ENCODE data around the gene ELMO1. TPM values are rescaled to one million over a fixed set of nuclear protein-coding genes. Genes with fewer than 3 reads are reported as not detected.

ELMO1 gene
- total RNA-seq, 1 donor from 2014 or later, result 62.2 TPM

DNA sequence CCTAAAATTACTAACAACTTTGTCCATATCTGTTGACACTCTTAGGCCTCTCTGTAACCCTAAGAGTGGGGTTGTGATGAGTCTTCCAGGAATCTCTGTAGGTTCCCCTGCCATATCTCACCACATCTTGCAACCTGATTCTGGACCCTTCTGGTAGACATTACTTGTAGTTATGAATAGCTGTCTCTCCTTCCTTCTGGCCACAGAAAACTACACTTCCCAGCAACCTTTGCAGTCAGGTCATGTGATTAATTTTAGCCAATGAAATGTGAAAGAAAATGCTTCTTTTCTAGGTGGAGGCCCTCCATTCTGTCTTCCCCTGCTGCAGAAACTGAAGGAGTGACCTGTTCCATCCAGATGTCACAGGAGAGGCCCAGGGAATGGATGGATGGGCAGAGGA is 576.8 kb downstream of the ELMO1 start:
- DNase-seq (ENCODE audit: extremely low read depth, low read depth, low spot score), result no peak

- no peak for DNase-seq (ENCODE audit: extremely low read depth, low read depth, low spot score)
Measured at GRCh38 chr7:36871355-36871738, 577.3 kb downstream of the ELMO1 start.

- DNase-seq (ENCODE audit: extremely low read depth, low read depth, low spot score), result no peak
Measured at GRCh38 chr7:36870625-36871354, 577.9 kb downstream of the ELMO1 start.

DNA sequence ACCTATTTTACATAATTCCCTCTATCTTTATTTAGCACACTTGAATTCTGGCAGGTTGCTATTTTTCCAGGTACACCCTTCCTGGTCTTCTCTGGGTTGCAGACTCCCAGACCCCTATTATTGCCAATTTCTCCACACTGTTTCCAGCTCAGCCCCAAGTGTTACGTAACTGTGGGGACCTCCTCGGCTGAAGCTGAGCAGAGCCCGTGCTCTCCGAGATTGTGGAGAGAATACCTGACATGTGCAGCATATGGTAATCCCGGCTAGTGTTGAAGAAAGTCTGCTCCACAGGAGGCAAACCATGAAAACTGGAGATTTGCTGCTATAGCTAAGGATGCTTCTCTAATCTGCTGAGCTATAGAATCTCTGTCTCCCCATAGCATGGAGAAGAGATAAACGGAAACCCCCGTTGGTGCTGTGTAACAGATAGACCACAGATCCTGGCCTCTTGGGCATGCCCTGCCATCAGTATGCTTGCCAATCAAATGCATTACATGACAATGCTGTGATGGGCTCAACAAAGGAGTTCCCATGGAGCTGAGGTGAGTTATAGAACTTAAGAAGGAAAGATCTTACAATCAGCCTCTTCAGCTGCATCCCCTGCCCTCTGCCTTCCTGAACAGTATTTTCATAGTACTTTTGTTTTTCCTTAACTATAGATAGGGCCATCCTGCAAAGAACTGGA is 579.8 kb downstream of the ELMO1 start:
- DNase-seq (ENCODE audit: extremely low read depth, low read depth, low spot score), result no peak

- DNase-seq (ENCODE audit: extremely low read depth, low read depth, low spot score), result no peak
Measured at GRCh38 chr7:36865019-36865418, 583.6 kb downstream of the ELMO1 start.

DNA sequence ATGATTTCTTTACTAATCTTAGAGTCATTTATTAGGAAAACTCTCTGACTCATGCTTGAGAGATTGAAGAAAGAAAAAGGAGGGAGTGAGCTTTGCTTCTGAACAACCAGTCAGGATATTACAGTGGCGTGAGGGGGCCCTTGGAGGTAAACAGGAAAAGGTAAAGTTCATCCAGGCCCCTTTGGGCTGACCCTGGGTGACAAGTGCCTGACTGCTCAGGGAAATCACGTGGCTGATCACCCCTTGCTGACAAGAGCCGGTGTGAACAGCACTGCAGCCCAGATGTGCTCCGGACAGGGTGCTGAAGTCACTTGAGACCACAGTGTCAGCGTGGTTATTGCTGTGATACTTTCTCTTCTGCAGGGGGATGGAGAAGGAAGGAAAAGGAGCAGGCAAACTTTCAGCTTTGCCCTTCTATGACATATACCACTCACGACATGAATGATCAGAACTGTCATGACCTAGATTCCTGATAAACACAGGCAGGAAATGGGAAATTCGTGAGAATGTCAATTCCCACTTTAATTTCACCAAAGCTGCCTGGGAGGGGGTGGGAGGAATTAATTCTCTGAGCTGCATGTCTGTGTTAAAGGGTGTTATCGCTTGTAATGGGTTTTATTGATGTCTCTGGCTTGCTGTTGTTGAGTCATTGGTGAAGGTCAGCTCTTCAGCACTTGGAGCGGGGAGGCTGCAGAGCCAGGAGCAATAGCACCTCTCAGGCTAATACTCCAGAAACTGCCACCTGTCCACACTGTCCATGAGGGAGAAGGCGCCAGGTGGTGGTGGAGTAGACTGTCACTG is 584.6 kb downstream of the ELMO1 start:
- DNase-seq (ENCODE audit: extremely low read depth, low read depth, low spot score), result no peak

- DNase-seq (ENCODE audit: extremely low read depth, low read depth, low spot score), result no peak
Measured at GRCh38 chr7:36862771-36863261, 585.8 kb downstream of the ELMO1 start.

DNA sequence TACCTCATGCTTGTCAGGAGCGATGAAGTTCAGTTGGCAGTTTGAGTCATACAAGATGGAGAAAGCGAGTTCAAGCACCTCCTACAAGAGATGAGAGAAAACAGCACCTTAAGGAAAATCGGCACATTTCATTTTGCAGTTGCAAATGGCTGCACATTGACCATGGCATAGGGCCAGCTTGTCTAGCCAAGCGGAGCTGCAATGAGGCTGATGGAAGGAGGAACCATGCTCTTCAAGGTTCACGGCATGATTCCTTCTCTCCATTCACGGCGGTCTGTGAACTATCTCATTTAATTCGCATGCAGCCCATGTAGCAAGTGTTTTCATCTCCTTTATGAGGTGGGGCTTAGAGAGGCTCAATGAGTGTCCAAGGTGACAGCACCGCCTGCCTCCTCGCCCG is 587.0 kb downstream of the ELMO1 start:
- DNase-seq (ENCODE audit: extremely low read depth, low read depth, low spot score), result no peak

DNA sequence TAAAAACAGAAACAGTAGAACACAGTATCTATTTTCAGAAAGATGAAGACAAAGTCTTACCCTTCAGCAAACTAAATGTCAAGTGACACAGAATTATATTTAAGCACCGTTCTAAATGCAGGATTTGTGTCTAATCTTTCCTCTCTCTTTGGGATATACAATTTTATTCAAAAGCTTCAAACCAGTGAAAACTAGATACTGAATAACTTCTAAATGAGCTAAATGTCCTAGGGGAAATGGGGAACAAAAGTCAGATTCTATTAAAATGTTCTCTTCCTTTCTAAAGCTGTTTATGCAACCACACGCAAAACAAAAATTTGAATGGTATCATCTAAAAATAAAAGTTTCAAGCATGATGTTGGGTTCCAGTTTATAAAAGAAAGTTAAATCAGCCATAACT is 588.0 kb downstream of the ELMO1 start:
- no peak for DNase-seq (ENCODE audit: extremely low read depth, low read depth, low spot score)

GRCh38 chr7:36855330-36855729 is 593.3 kb downstream of the ELMO1 start:
- no peak for DNase-seq (ENCODE audit: extremely low read depth, low read depth, low spot score)

DNA sequence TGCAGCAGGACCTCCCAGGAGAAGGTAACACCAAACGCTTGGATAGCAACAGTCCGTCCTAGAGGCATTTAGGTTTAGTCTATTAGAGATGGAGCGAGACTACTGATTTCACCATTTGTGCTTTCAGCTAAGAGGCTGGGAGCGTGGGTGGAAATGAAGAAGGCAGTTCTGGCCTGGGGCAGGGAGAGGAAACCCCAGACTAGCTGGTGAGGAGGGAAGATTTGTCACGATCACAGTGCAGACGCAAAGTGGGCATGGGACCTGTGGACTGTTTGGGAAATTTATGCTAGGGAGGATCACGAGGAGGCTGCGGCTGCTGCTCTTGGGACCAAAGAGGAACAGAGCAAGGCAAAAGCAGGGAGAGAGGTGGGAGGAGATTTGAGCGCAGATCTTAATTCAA is 594.0 kb downstream of the ELMO1 start:
- DNase-seq (ENCODE audit: extremely low read depth, low read depth, low spot score), result no peak

DNA sequence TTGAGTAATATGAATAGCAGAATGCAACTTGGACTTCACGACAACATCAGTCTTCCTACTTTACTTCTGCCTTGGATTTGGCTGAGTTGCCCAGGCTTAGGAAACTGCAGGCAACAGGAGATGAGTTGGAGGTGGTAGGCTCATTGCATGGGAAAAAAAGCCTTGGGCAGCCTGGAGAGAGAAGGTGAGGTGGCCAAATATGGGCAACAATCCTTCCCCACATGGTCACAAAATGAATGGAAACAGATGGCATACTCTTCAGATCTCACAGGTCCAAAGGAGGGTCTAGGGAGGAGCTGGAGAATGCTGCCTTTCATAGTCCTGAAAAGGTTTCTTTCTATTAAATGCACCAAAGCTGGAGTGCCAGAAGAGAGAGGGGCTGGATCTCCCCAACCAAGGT is 595.7 kb downstream of the ELMO1 start:
- DNase-seq (ENCODE audit: extremely low read depth, low read depth, low spot score), result no peak

- DNase-seq (ENCODE audit: extremely low read depth, low read depth, low spot score), result no peak
Measured at GRCh38 chr7:36852017-36852416, 596.6 kb downstream of the ELMO1 start.

GRCh38 chr7:36851382-36851781 is 597.3 kb downstream of the ELMO1 start:
- no peak for DNase-seq (ENCODE audit: extremely low read depth, low read depth, low spot score)

DNA sequence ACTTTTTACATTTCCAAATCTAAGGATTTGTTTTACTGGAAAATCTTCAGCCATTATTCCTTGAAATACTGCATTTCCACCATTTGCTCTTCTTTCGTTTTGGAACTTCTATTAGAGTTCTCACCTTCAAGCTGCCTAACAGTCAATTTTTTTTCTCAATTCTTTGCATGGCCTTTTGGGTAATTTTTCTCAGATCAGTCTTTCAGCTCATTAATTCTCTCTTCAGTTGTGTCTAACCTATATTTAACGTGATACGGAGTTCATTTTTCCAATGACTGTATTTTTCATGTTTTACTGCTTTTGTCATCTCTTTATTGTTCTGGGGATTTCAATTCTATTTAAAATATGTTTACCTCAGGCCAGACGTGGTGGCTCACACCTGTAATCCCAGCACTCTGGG is 600.7 kb downstream of the ELMO1 start:
- no peak for DNase-seq (ENCODE audit: extremely low read depth, low read depth, low spot score)

DNA sequence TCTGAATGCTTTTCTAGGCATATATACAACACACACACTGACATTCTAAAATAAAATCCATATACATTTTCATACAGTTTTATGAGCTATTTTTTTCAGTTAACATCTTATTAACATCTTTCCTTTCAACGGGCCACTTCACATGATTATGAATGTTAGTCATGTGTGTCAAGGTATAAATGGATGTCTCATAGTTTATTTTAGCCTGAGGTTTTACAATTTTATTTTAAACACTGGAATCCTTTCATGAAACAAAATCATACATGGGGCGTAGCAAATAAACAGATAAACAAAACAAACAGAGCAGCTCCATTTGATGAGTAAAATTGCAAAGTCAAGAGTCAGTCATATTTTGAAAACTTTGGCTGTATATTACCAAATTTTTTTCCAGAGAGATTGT is 604.3 kb downstream of the ELMO1 start:
- DNase-seq (ENCODE audit: extremely low read depth, low read depth, low spot score), result no peak

- no peak for DNase-seq (ENCODE audit: extremely low read depth, low read depth, low spot score)
Measured at GRCh38 chr7:36840904-36841303, 607.8 kb downstream of the ELMO1 start.

- no peak for DNase-seq (ENCODE audit: extremely low read depth, low read depth, low spot score)
Measured at GRCh38 chr7:36838616-36839225, 609.9 kb downstream of the ELMO1 start.

GRCh38 chr7:36831049-36831448 is 617.6 kb downstream of the ELMO1 start:
- no peak for DNase-seq (ENCODE audit: extremely low read depth, low read depth, low spot score)

DNA sequence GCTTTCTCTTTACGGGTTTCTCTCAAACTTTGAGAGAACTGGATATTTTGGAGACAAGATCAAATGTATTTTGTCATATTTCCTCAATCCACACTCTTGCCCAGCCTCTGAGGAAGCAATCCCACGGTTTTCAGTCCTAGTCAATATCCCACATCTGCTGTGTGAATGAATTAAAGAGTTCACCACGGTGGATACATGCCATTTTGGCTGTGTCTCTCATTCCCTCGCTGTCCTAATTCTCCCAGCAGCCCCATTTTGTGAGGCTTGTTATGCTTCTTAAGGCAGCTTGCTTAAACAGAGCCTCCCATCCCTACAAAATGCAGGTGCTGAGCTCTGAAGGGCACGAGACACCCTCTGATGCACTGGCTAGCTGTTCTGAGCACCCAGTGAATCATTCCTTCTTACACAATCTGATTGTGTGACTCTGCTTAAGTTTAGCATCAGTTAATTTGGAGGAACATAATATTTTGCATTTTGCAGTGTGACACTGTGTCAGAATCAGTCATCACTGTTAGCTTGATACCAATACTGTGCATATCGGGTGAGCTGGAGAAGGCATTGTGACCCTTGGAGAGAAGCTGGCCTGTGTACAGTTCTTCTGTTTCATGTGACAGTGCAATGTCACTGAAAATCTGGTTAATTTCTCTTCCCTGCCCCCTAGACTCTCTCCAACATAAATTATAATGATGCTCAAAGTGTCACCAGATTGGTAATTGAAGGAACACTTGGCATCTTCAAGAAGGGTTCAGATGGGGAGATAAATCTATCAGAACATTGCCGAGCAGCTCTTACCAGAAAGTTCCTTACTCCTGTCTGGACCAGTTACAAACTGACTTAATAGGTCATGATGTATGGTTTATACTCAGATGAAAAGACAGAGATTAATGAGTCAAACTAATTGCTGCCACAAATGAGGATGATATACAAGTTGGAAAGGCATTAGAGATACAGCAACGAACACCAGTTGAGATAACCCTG is 620.6 kb downstream of the ELMO1 start:
- DNase-seq (ENCODE audit: extremely low read depth, low read depth, low spot score), result no peak

Measured in glomerular endothelial cell (primary cell).